Measurements from ENCODE around the gene CAMSAP2.
"Not testable (repeated sequence)": the region's sequence is repeated elsewhere in the genome, so short reads cannot be mapped to it uniquely, and the experiment has no call there.

Gene CAMSAP2

DNA sequence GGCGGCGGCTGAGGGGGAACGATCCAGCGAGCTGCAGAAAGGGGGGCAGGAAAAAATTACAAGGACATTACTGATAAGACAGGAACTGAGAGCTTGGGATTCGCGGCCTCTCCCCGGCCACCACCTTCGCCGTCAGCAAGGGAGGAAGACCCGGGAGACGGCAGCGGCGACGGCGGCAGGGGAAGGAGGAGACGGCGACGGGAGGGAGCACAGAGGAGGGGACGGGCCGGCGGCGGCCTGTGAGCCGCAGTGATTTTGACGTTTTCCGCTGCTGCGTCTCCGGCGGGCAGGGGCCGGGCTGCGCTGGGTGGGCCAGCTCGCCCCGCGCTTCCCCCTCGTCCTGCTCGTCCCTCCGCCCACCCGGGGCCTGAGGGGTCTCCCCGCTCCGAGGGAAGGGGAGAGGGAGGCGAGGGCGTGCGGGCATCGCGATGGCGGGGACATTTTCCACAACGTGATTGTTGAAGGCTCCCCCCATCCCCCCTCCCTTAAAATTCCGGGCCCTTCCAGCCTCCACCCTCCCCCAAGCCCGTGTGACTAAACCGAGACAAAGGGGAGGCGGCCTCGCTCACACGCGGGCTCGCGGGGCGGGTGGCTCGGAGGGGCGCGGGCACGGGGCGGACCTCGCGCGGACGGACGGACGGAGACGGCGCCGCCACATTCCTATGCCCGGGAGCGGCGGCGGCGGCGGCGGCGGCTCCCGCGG lies 407 bp downstream of the CAMSAP2 start:
- no peak for FAIRE-seq
- peak; percentile 70 for DNase-seq (ENCODE audit: low spot score)

GRCh38 chr1:200739702-200740570 lies 1.2 kb downstream of the CAMSAP2 start:
- DNase-seq (ENCODE audit: low spot score) (no peak), FAIRE-seq (no peak)

GRCh38 chr1:200740571-200741208 lies 2.0 kb downstream of the CAMSAP2 start:
- no peak for DNase-seq (ENCODE audit: low spot score)
- FAIRE-seq = no peak

DNA sequence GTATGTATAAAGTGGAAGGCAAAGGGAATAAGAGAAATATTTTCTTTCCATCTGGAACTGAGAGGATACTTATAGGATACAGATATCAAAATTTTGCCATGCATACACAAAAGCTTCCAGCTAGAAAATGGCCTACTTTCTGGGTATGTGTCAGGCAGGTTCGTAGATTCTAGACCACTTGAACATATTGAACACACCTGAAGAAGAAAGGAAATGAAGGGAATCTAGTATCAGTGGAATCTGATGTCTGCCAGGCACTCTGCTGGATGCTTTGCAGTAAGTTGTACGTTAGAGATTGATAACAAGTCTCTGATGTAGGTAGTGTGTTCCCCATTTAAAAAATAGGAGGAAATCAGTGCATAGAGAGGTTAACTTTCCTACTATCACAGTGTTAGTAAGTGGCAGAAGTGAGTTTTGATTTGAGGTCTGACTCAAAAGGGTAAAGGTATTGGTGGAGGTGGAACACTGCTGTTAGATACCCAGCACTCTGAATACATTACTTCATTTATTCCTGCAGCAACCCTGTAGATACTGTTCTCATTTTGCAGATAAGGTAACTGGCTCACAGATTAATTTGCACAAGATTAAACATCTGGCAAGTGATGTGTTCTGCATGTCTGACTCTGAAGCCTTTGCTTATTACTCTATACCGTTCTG lies 3.0 kb downstream of the CAMSAP2 start:
- FAIRE-seq = no peak
- no peak for DNase-seq (ENCODE audit: low spot score)

- DNase-seq (ENCODE audit: low spot score) (no peak), FAIRE-seq (no peak)
Observed at GRCh38 chr1:200744143-200744542, 5.5 kb downstream of the CAMSAP2 start.

DNA sequence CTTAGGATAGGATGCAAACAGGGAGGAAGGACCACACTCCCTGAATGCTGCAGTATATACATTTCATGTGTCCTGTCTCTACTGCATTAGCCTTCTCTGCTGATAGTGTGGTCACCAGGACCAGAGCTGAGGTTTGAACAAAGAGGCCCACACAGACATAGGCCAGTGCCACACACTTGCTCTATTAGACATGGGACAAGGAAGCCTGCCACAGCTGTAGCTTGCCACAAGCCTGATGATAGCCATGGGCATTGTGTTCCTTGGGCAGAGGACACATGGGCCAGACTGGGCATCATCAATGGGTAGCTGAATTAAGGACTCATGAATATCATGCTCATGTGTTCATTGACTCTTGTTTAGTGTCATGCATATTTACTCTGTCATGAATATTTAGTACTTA lies 10.4 kb downstream of the CAMSAP2 start:
- FAIRE-seq = no peak

GRCh38 chr1:200750749-200751148 lies 12.1 kb downstream of the CAMSAP2 start:
- not testable (repeated sequence) for DNase-seq (ENCODE audit: low spot score); FAIRE-seq

More for the DNA sequence above, 10.4 kb downstream of the CAMSAP2 start:
- no peak for DNase-seq (ENCODE audit: low spot score)

DNA sequence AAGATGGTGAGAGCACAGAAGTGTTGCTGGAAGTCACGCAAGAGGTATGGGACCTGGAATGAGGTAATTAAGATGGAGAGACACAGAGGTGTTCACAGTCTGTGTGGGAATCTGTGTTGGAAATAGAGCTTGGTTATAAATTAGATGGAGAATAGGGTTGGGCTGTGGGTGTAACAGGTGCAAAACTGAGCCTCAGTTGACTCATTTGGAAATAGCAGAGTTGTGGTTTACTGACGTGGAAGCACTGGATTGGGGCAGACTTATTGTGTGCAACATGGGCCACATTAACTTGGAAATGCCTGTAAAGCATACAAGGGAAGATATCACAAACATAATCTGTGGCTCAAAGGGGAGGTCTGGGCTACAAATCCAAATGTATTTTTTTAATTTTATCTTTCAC lies 13.0 kb downstream of the CAMSAP2 start:
- FAIRE-seq = no peak
- no peak for DNase-seq (ENCODE audit: low spot score)

DNA sequence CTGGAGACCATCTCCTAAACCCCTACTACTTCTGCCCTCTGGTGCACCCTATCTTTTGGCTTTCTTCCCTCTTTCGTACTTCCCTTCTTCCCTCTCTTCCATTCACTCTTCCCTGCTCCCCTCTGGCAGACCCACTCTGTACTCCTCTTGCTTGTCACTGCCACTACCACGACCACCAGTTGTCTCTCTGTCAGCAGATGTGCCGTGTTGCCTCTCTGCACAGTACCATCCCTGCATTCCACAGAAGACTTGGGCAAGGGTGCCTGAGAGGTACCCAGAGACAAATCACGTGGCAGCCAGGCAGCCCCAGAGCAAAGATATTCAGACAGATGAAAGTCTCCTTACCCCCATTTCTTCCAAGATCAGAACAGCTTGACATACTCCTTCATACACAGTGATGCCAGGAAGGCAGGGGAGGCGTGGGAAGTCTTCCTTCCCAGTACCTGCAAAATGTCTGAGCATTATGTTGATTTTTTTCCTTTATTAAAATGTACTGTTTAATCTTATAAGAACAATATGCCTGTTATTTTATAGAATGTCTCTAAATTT lies 15.0 kb downstream of the CAMSAP2 start:
- DNase-seq (ENCODE audit: low spot score) = no peak
- FAIRE-seq = no peak

GRCh38 chr1:200755456-200755855 lies 16.8 kb downstream of the CAMSAP2 start:
- DNase-seq (ENCODE audit: low spot score) = no peak
- no peak for FAIRE-seq

- DNase-seq (ENCODE audit: low spot score) = no peak
- FAIRE-seq = peak; percentile 2
Observed at GRCh38 chr1:200762089-200762488, 23.4 kb downstream of the CAMSAP2 start.

GRCh38 chr1:200767321-200767720 lies 28.6 kb downstream of the CAMSAP2 start:
- no peak for DNase-seq (ENCODE audit: low spot score)
- no peak for FAIRE-seq

DNA sequence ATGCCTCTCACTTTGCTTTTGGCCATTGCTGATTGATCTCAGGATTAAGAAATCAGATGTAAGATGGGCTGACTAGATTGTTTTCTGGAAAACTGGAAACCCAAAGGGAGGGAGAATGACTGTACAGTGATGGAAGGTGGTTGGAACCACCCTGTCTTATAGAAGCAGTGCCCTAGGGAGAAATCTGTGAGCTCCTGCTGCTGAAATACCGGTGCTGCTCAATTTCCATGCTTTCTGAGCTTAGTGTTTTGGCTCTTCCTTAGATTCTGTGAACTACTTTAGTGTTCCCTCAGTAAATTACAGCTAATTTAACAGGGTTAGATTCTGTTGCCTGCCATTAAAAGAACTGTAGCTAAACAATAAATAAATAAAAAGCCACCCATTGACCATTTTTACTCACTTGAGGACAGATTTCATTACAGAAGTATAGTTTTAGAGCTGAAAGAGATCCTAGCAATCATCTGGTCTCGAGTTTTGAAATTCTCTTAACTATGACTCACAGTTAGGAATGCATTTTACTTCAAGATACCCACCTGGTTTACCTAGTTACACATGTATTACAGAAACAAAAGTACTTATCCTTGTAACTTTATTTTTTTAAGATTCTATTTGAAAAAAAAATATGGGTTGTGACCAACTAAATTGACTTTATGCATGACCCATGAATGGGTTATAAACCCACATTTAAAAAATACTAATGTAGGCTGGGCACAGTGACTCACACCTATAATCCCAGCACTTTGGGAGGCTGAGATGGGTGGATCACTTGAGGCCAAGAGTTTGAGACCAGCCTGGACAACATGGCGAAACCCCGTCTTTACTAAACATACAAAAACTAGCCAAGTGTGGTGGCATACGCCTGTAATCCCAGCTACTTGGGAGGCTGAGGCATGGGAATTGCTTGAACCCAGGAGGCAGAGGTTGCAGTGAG lies 33.2 kb downstream of the CAMSAP2 start:
- peak; percentile 59 for FAIRE-seq

DNA sequence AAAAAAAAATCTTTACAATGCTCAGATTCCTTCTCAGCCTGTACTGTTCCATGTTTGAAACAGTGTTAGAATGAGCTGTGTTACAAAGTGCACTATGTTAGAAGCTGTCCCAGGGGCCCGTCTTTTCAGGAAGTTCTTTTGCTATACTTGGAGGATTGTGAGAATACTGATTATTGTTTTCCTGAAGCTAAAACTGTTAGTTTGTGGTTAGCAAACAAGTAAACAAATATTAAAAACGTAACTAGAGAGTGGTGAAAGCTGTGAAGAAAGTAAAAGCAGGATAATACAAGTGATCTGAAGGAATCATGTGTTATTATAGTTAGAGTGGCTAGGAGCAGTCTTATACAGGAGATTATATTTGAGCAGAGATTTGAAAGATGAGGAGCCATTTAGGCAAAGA lies 35.6 kb downstream of the CAMSAP2 start:
- FAIRE-seq (no peak), DNase-seq (ENCODE audit: low spot score) (no peak)

More for the DNA sequence above, 33.2 kb downstream of the CAMSAP2 start:
- peak; percentile 58 for DNase-seq (ENCODE audit: low spot score)

DNA sequence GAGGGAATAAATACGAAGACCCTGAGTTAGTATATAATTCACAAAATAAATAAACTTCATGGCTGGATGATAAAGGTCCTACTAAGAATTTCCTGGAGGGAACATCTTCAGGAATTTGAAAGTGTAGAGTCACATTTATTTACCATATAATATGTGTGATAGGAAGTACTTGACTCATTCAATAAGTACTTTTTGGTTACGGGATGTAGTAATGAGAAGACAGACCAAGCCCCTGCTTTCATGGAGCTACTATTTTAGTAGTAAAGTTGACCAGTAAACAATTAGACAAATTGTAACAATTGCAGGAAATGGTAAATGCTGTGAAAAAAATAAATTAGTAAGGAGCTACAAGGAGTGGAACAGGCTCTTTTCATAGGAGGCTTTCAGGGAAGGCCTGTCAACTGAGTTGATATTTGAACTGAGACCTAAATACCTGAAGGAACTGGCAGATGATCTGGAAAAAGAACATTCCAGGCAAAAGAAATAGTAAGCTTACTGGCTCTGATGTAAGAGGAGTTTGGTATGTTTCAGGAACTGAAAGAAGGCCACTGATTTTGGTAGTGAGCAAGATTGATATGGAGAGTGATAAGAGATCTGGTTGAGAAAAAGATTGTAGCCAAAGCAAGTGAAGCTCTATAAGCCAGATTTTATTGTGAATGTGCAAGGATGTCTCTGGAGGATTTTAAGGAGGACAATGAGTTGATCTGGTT lies 36.2 kb downstream of the CAMSAP2 start:
- DNase-seq (ENCODE audit: low spot score) (no peak), FAIRE-seq (no peak)

GRCh38 chr1:200775850-200776249 lies 37.2 kb downstream of the CAMSAP2 start:
- FAIRE-seq (no peak), DNase-seq (ENCODE audit: low spot score) (no peak)

DNA sequence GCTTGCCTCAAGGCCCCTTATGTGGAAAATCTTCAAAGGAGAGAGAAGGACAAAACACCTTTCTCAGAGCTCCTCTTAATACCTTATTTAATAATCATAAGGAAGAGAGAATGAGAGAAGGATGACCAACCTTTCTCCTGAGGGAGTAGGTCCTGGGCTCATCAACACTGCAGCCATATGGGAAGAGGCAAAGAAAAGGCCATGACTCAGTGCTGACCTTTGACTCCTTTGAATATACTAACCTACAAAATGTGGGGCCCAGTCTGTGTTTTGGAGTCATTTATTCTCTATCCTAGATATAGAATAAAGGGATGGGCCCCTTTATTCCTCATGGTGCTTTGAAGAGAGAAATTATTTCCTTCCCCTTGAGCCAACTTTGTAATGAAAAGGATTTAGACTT lies 38.3 kb downstream of the CAMSAP2 start:
- FAIRE-seq = no peak
- no peak for DNase-seq (ENCODE audit: low spot score)

- FAIRE-seq = no peak
- no peak for DNase-seq (ENCODE audit: low spot score)
Observed at GRCh38 chr1:200778766-200779165, 40.1 kb downstream of the CAMSAP2 start.

GRCh38 chr1:200779326-200779725 lies 40.6 kb downstream of the CAMSAP2 start:
- no peak for FAIRE-seq
- DNase-seq (ENCODE audit: low spot score) = no peak

All from RCC 7860 (cell line).